Ascending aorta (tissue), 2 donors: ENCODE results near the gene CTCF. TPM values are rescaled to one million over a fixed set of nuclear protein-coding genes. Genes with fewer than 3 reads are reported as not detected.

Source experiments
- DNase-seq, 2 donors: peaks; one replicate each; pipeline ENCODE4 v3.0.0-alpha.2; 2019; ENCODE audit warnings: low spot score in 2 of 2
- H3K27ac ChIP-seq, 2 donors: fragments of 200-600 bp; sonication (generic); one replicate each; pipeline ENCODE4 v1.5.1; 2016 to 2017; ENCODE audit warnings: mild to moderate bottlenecking in 1 of 2
- H3K27me3 ChIP-seq: fragments of 200-600 bp; sonication (generic); one replicate; pipeline ENCODE4 v1.5.1; 2017
- H3K36me3 ChIP-seq, 2 donors: fragments of 200-600 bp; sonication (generic); one replicate each; pipeline ENCODE4 v1.5.1; 2016
- H3K4me1 ChIP-seq, 2 donors: fragments of 200-600 bp; sonication (generic); one replicate each; pipeline ENCODE4 v1.5.1; 2016 to 2017; ENCODE audit warnings: mild to moderate bottlenecking in 1 of 2
- H3K4me3 ChIP-seq, 2 donors: fragments of 200-600 bp; sonication (generic); one replicate each; pipeline ENCODE4 v1.5.1; 2016 to 2017; ENCODE audit warnings: mild to moderate bottlenecking in 1 of 2
- H3K9me3 ChIP-seq, 2 donors: fragments of 200-600 bp; sonication (generic); one replicate each; pipeline ENCODE4 v1.5.1; 2016
- CTCF ChIP-seq, 3 experiments: fragments of 200-600 bp in 2 of 3; fragments of 450-650 bp in 1 of 3; sonication (generic) in 2 of 3; IDR thresholded peaks; one replicate each; pipeline ENCODE4 v1.5.1; 2016 to 2019; ENCODE audit warnings: antibody characterized with exemption in 3 of 3, mild to moderate bottlenecking in 1 of 3, moderate library complexity in 1 of 3
- intact Hi-C: fragments of 100-400 bp; cut with DNase I; formaldehyde crosslinking; loops from one replicate; pipeline ENCODE4 v1.15.1; 2023
- total RNA-seq: library from RNA; depleted of rRNA; stranded (reverse); fragments of >200 nt; gene quantifications from one replicate; pipeline ENCODE4 v1.1.0, GENCODE V29; 2016

CTCF gene
- total RNA-seq, 1 donor from 2014 or later: 38.6 TPM

DNA sequence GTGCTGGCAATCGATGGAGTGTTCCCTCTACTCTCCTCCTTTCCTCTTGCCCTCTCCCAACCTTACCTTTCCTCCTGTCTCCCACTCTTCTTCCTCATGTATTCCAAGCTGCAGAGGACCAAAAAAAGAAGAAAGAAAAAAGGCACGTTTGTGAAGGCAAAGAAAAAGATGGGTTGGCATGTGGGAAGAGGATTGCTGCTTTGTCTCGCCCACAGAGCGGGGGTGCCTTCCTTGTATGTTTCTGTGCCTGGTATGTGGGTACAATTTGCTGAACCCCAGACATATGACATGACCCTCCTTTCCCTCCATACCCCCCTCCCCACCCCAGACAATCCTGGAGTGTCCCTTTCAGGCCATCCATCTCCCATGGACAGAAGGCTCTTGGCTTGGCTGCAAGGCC lies 13.1 kb upstream of the CTCF start:
- intact Hi-C loops: no loop called here
- H3K4me1 ChIP-seq: peaks cover 4 to 6% of the 10 kb centered on the region in 2 donors
- H3K9me3 ChIP-seq: no peaks in the 10 kb centered on the region
- no peak overlapping the region for H3K4me3 ChIP-seq
- no peaks in the 10 kb centered on the region for H3K27me3 ChIP-seq
- TF ChIP-seq CTCF (IDR thresholded peaks at IDR 0.05): no peak
- peaks cover 29 to 31% of the 10 kb centered on the region in 2 donors for H3K36me3 ChIP-seq
- no peak for DNase-seq
- no peak overlapping the region for H3K27ac ChIP-seq

DNA sequence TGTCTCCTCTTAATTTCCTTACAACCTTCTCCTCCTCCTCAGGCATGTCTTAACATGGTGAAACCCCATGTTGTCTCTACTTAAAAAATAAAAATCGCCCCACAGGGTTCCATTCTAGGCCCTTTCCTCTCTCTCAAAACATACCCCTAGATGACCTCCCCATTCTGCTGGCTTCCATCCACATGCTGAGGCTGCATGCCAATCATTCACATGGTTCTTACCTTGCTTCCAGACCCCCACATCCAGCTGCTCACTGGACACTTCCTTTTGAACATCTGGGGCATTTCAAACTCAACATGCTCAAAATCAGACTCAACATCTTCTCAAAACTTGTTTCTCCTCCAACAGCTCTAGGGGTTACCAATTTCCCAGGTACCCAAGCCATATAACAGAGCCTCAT lies 12.4 kb upstream of the CTCF start:
- Histone ChIP-seq H3K9me3 (no peaks in the 10 kb centered on the region), H3K4me1 (peaks cover 4 to 6% of the 10 kb centered on the region in 2 donors), H3K4me3 (no peak overlapping the region)

DNA sequence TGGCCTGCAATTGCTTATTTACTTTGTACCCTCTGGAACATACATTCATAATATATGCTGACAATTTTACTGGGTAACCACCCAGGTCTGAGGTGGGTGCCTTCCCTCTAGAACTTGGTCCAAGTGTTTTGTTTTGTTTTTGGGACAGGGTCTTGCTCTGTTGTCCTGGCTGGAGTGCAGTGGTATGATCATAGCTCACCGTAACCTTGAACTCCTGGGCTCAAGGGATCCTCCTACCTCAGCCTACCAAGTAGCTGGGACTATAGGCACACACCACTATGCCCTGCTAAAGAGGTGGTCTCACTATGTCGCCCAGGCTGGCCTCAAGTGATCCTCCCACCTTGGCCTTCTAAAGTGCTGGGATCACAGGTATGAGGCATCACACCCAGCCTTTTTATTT lies 11.2 kb upstream of the CTCF start:
- Histone ChIP-seq H3K4me1 (peaks cover 4 to 6% of the 10 kb centered on the region in 2 donors), H3K4me3 (no peak overlapping the region), H3K27ac (no peak overlapping the region), H3K9me3 (no peaks in the 10 kb centered on the region), H3K36me3 (peaks cover 10 to 13% of the 10 kb centered on the region in 2 donors), H3K27me3 (no peaks in the 10 kb centered on the region)
- no peak for DNase-seq
- no peak for TF ChIP-seq CTCF (IDR thresholded peaks at IDR 0.05)
- intact Hi-C loops: no loop called here

More for the DNA sequence above, 12.4 kb upstream of the CTCF start:
- Histone ChIP-seq H3K36me3 (peaks cover 22 to 25% of the 10 kb centered on the region in 2 donors), H3K27ac (no peak overlapping the region), H3K27me3 (no peaks in the 10 kb centered on the region)
- no peak for DNase-seq
- intact Hi-C loops: no loop called here
- TF ChIP-seq CTCF (IDR thresholded peaks at IDR 0.05): no peak

DNA sequence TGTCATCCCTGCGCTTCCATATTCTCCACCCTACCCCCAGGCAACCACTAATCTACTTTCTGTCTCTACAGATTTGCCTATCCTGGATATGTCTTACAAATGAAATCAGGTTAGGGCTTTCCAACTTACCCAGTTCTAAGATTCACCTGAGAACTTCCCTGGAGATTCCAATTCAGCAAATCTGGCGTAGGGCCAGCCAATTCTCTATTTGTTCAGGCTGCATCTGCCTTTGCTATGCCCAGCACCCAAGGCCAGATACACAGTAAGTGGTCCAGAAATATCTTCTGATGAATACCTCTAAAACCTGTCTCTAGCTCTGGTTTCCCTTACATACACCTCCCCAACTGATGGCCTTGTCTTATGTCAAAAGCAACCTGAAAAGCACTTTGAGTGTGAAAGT lies 10.4 kb upstream of the CTCF start:
- Histone ChIP-seq H3K27me3 (no peaks in the 10 kb centered on the region), H3K36me3 (peaks cover 5 to 9% of the 10 kb centered on the region in 2 donors), H3K9me3 (no peaks in the 10 kb centered on the region), H3K4me3 (no peak overlapping the region), H3K27ac (no peak overlapping the region), H3K4me1 (no peaks in the 10 kb centered on the region)
- TF ChIP-seq CTCF (IDR thresholded peaks at IDR 0.05): no peak
- intact Hi-C loops: no loop called here
- DNase-seq: no peak

GRCh38 chr16:67552476-67552875 lies 9.8 kb upstream of the CTCF start:
- no peak overlapping the region for H3K4me3 ChIP-seq
- no peaks in the 10 kb centered on the region for H3K27me3 ChIP-seq
- no peaks in the 10 kb centered on the region for H3K4me1 ChIP-seq
- H3K36me3 ChIP-seq: peaks cover 4 to 7% of the 10 kb centered on the region in 2 donors
- DNase-seq: no peak
- H3K27ac ChIP-seq: no peak overlapping the region
- intact Hi-C loops: no loop called here
- H3K9me3 ChIP-seq: no peaks in the 10 kb centered on the region
- no peak for TF ChIP-seq CTCF (IDR thresholded peaks at IDR 0.05)

GRCh38 chr16:67555795-67556212 lies 6.5 kb upstream of the CTCF start:
- no peak for DNase-seq
- no peak overlapping the region for H3K4me3 ChIP-seq
- intact Hi-C loops: no loop called here
- no peak overlapping the region for H3K27ac ChIP-seq
- H3K9me3 ChIP-seq: no peaks in the 10 kb centered on the region
- no peaks in the 10 kb centered on the region for H3K36me3 ChIP-seq
- H3K27me3 ChIP-seq: no peaks in the 10 kb centered on the region
- TF ChIP-seq CTCF (IDR thresholded peaks at IDR 0.05): no peak
- H3K4me1 ChIP-seq: no peaks in the 10 kb centered on the region
